Thyroid gland (tissue), 4 donors: ENCODE measurements around the gene GBP7. TPM values are rescaled to one million over a fixed set of nuclear protein-coding genes. Genes with fewer than 3 reads are reported as not detected.

Experiments used
- DNase-seq, 2 donors: peaks; one replicate each; pipeline ENCODE4 v3.0.0-alpha.2; 2019
- H3K27ac ChIP-seq, 3 donors: fragments of 200-600 bp; sonication (generic); 1 replicate in 2 of 3; 2 replicates in 1 of 3; pipeline ENCODE4 v1.5.1; 2016 to 2019; ENCODE audit warnings: mild to moderate bottlenecking in 1 of 3, moderate library complexity in 1 of 3
- H3K27me3 ChIP-seq: fragments of 200-600 bp; sonication (generic); one replicate; pipeline ENCODE4 v1.5.1; 2019
- H3K36me3 ChIP-seq, 2 donors: fragments of 200-600 bp; sonication (generic); one replicate each; pipeline ENCODE4 v1.5.1; 2016 to 2019
- H3K4me1 ChIP-seq, 2 donors: fragments of 200-600 bp; sonication (generic); one replicate each; pipeline ENCODE4 v1.5.1; 2017 to 2019
- H3K4me3 ChIP-seq, 3 donors: fragments of 200-600 bp; sonication (generic); replicated peaks in 1 of 3; 1 replicate in 2 of 3; 2 replicates in 1 of 3; pipeline ENCODE4 v1.5.1; 2016; ENCODE audit warnings: mild to moderate bottlenecking in 1 of 3
- H3K9me3 ChIP-seq: fragments of 200-600 bp; sonication (generic); one replicate; pipeline ENCODE4 v1.5.1; 2017
- CTCF ChIP-seq, 6 experiments: fragments of 200-600 bp in 3 of 6; fragments of 450-650 bp in 3 of 6; sonication (generic) in 3 of 6; IDR thresholded peaks; one replicate each; pipeline ENCODE4 v1.5.1; 2016 to 2019; ENCODE audit warnings: antibody characterized with exemption in 6 of 6, mild to moderate bottlenecking in 2 of 6, inconsistent platforms in 1 of 6, moderate library complexity in 1 of 6
- POLR2A ChIP-seq, 2 donors: fragments of 450-650 bp; IDR thresholded peaks; one replicate each; pipeline ENCODE4 v1.6.1; 2017; ENCODE audit warnings: antibody characterized with exemption in 2 of 2, mild to moderate bottlenecking in 2 of 2, moderate library complexity in 1 of 2
- WGBS, 2 donors: methylation state at CpG; one replicate each; pipeline ENCODE4 v1.1.5; 2017; 5-methylcytosine and 5-hydroxymethylcytosine counted together
- intact Hi-C: fragments of 100-400 bp; cut with DNase I; formaldehyde crosslinking; loops from one replicate; pipeline ENCODE4 v1.15.1; 2023
- total RNA-seq, 4 donors: library from RNA; depleted of rRNA; stranded (reverse); fragments of >200 nt; gene quantifications; one replicate each; pipeline ENCODE4 v1.2.3, GENCODE V29; 2016

GBP7 gene
- total RNA-seq, 4 donors from 2014 or later = not detected

- peak in 1 of 2 donors; percentile 26 for TF ChIP-seq POLR2A (IDR thresholded peaks at IDR 0.05)
- no peak for TF ChIP-seq CTCF (IDR thresholded peaks at IDR 0.05)
- H3K36me3 ChIP-seq = no peaks in the 10 kb centered on the region
- WGBS, 2 donors = 3 to 4% methylated on average over 21 of the region's 21 CpGs
- intact Hi-C loops = no loop called here
- peaks cover 8 to 9% of the 10 kb centered on the region in 2 donors for H3K4me1 ChIP-seq
- no peaks in the 10 kb centered on the region for H3K27me3 ChIP-seq
- peak within 1 kb of the TSS; percentile 39 to 57 (median 44) for H3K27ac ChIP-seq
- DNase-seq = peak; percentile 24 to 40
- H3K9me3 ChIP-seq = no peaks in the 10 kb centered on the region
- H3K4me3 ChIP-seq = peak within 1 kb of the TSS in 2 of 3 donors; percentile 33 to 35
Measured at GRCh38 chr1:89198491-89199072, 22.8 kb upstream of the GBP7 start, which contains the start of gene GBP4. Gene GBP4 (minus strand): TSS chr1:89198942. CDS start chr1:89198834, 108 bp downstream.

- DNase-seq = no peak
- 11 to 18% methylated on average over 8 of the region's 8 CpGs for WGBS, 2 donors
- peak overlapping the region in 2 of 3 donors; percentile 33 to 35 for H3K4me3 ChIP-seq
- peak overlapping the region; percentile 39 to 57 (median 44) for H3K27ac ChIP-seq
- H3K36me3 ChIP-seq = no peaks in the 10 kb centered on the region
- no peak for TF ChIP-seq CTCF (IDR thresholded peaks at IDR 0.05)
- TF ChIP-seq POLR2A (IDR thresholded peaks at IDR 0.05) = no peak
- peaks cover 8 to 9% of the 10 kb centered on the region in 2 donors for H3K4me1 ChIP-seq
- H3K27me3 ChIP-seq = no peaks in the 10 kb centered on the region
- no peaks in the 10 kb centered on the region for H3K9me3 ChIP-seq
- intact Hi-C loops = no loop called here
Measured at GRCh38 chr1:89198081-89198480, 22.3 kb upstream of the GBP7 start.

GRCh38 chr1:89195476-89195875 is 19.7 kb upstream of the GBP7 start:
- Histone ChIP-seq H3K27ac (no peak overlapping the region), H3K4me3 (no peak overlapping the region), H3K36me3 (no peaks in the 10 kb centered on the region), H3K4me1 (peaks cover 8 to 9% of the 10 kb centered on the region in 2 donors), H3K9me3 (no peaks in the 10 kb centered on the region), H3K27me3 (no peaks in the 10 kb centered on the region)
- 75 to 81% methylated on average over 3 of the region's 3 CpGs for WGBS, 2 donors
- intact Hi-C loops = no loop called here
- TF ChIP-seq CTCF (IDR thresholded peaks at IDR 0.05) (no peak), POLR2A (IDR thresholded peaks at IDR 0.05) (no peak)
- no peak for DNase-seq

- 89 to 93% methylated on average over 5 of the region's 5 CpGs for WGBS, 2 donors
- Histone ChIP-seq H3K4me3 (no peak overlapping the region), H3K27ac (no peak overlapping the region), H3K4me1 (no peaks in the 10 kb centered on the region), H3K9me3 (no peaks in the 10 kb centered on the region), H3K36me3 (no peaks in the 10 kb centered on the region), H3K27me3 (no peaks in the 10 kb centered on the region)
- DNase-seq = no peak
- intact Hi-C loops = no loop called here
- TF ChIP-seq CTCF (IDR thresholded peaks at IDR 0.05) = no peak
- TF ChIP-seq POLR2A (IDR thresholded peaks at IDR 0.05) = no peak
Measured at GRCh38 chr1:89191314-89191713, 15.5 kb upstream of the GBP7 start.

- Histone ChIP-seq H3K27ac (no peak overlapping the region), H3K9me3 (no peaks in the 10 kb centered on the region), H3K4me3 (no peak overlapping the region), H3K27me3 (no peaks in the 10 kb centered on the region), H3K4me1 (no peaks in the 10 kb centered on the region), H3K36me3 (no peaks in the 10 kb centered on the region)
- 76 to 88% methylated on average over 4 of the region's 4 CpGs for WGBS, 2 donors
- no peak for DNase-seq
- TF ChIP-seq CTCF (IDR thresholded peaks at IDR 0.05) (no peak), POLR2A (IDR thresholded peaks at IDR 0.05) (no peak)
- intact Hi-C loops = no loop called here
Measured at GRCh38 chr1:89190017-89190416, 14.2 kb upstream of the GBP7 start.
